ENCODE results near the gene ABHD3.

ABHD3 gene

GRCh38 chr18:21660078-21660477 is 44.5 kb downstream of the ABHD3 start:
- in situ Hi-C loops (cut with MboI; ENCODE audit: low sequenced_read_pairs): no loop called here

GRCh38 chr18:21656402-21656801 is 48.2 kb downstream of the ABHD3 start:
- in situ Hi-C loops (cut with MboI; ENCODE audit: low sequenced_read_pairs): no loop called here

- in situ Hi-C loops (cut with MboI; ENCODE audit: low sequenced_read_pairs): no loop called here
These were observed 51.2 kb downstream of the ABHD3 start for GRCh38 chr18:21653361-21653760.

GRCh38 chr18:21652073-21652472 is 52.5 kb downstream of the ABHD3 start:
- in situ Hi-C loops (cut with MboI; ENCODE audit: low sequenced_read_pairs): no loop called here

GRCh38 chr18:21650311-21650710 is 54.3 kb downstream of the ABHD3 start:
- in situ Hi-C loops (cut with MboI; ENCODE audit: low sequenced_read_pairs): no loop called here

- in situ Hi-C loops (cut with MboI; ENCODE audit: low sequenced_read_pairs): loop anchor here (25.0 kb wide), 2 partner anchors 153 to 453 kb away; no protein-coding TSS in a partner anchor
These were observed 64.2 kb downstream of the ABHD3 start for GRCh38 chr18:21640375-21640774.

GRCh38 chr18:21638822-21639221 is 65.8 kb downstream of the ABHD3 start:
- in situ Hi-C loops (cut with MboI; ENCODE audit: low sequenced_read_pairs): loop anchor here (25.0 kb wide), 2 partner anchors 152 to 452 kb away; no protein-coding TSS in a partner anchor

- in situ Hi-C loops (cut with MboI; ENCODE audit: low sequenced_read_pairs): loop anchor here (25.0 kb wide), 2 partner anchors 149 to 449 kb away; no protein-coding TSS in a partner anchor
These were observed 67.8 kb downstream of the ABHD3 start for GRCh38 chr18:21636769-21637168.

GRCh38 chr18:21634588-21635199 is 69.9 kb downstream of the ABHD3 start:
- in situ Hi-C loops (cut with MboI; ENCODE audit: low sequenced_read_pairs): loop anchor here (25.0 kb wide), 2 partner anchors 147 to 447 kb away; no protein-coding TSS in a partner anchor

GRCh38 chr18:21632393-21632792 is 72.2 kb downstream of the ABHD3 start:
- in situ Hi-C loops (cut with MboI; ENCODE audit: low sequenced_read_pairs): loop anchor here (25.0 kb wide), 2 partner anchors 145 to 445 kb away; no protein-coding TSS in a partner anchor

- in situ Hi-C loops (cut with MboI; ENCODE audit: low sequenced_read_pairs): loop anchor here (25.0 kb wide), 2 partner anchors 142 to 442 kb away; no protein-coding TSS in a partner anchor
These were observed 75.3 kb downstream of the ABHD3 start for GRCh38 chr18:21629089-21629832.

- in situ Hi-C loops (cut with MboI; ENCODE audit: low sequenced_read_pairs): loop anchor here (25.0 kb wide), 1 partner anchor 116 kb away; the partner anchor contains the start of gene MIB1
These were observed 82.9 kb downstream of the ABHD3 start for GRCh38 chr18:21621640-21622039.

- in situ Hi-C loops (cut with MboI; ENCODE audit: low sequenced_read_pairs): loop anchor here (25.0 kb wide), 1 partner anchor 125 kb away; the partner anchor contains the start of gene MIB1
These were observed 92.2 kb downstream of the ABHD3 start, which contains the start of gene SNRPD1 for GRCh38 chr18:21612125-21613039. TSS of gene SNRPD1 (plus strand) at chr18:21612314. CDS start at chr18:21612430, 116 bp downstream.

GRCh38 chr18:21611401-21612124 is 93.0 kb downstream of the ABHD3 start:
- in situ Hi-C loops (cut with MboI; ENCODE audit: low sequenced_read_pairs): loop anchor here (25.0 kb wide), 1 partner anchor 126 kb away; the partner anchor contains the start of gene MIB1

- in situ Hi-C loops (cut with MboI; ENCODE audit: low sequenced_read_pairs): loop anchor here (25.0 kb wide), 1 partner anchor 132 kb away; the partner anchor contains the start of gene MIB1
These were observed 99.4 kb downstream of the ABHD3 start for GRCh38 chr18:21605213-21605612.

- in situ Hi-C loops (cut with MboI; ENCODE audit: low sequenced_read_pairs): loop anchor here (25.0 kb wide), 1 partner anchor 133 kb away; the partner anchor contains the start of gene MIB1
These were observed 99.9 kb downstream of the ABHD3 start for GRCh38 chr18:21604671-21605070.

- in situ Hi-C loops (cut with MboI; ENCODE audit: low sequenced_read_pairs): loop anchor here (25.0 kb wide), 1 partner anchor 135 kb away; the partner anchor contains the start of gene MIB1
These were observed 102.3 kb downstream of the ABHD3 start for GRCh38 chr18:21602299-21602587.

Measured in HL-60/S4 treated with retinoic acid at 250 ng/mL for 4 days and 3 days (cell line).